ENCODE data around the gene MAPKAPK5. TPM values are rescaled to one million over a fixed set of nuclear protein-coding genes. Genes with fewer than 3 reads are reported as not detected.
"Not testable (repeated sequence)": the region's sequence is repeated elsewhere in the genome, so short reads cannot be mapped to it uniquely, and the experiment has no call there.

MAPKAPK5 gene
- polyA plus RNA-seq, 1 donor, result 32.1 TPM

DNA sequence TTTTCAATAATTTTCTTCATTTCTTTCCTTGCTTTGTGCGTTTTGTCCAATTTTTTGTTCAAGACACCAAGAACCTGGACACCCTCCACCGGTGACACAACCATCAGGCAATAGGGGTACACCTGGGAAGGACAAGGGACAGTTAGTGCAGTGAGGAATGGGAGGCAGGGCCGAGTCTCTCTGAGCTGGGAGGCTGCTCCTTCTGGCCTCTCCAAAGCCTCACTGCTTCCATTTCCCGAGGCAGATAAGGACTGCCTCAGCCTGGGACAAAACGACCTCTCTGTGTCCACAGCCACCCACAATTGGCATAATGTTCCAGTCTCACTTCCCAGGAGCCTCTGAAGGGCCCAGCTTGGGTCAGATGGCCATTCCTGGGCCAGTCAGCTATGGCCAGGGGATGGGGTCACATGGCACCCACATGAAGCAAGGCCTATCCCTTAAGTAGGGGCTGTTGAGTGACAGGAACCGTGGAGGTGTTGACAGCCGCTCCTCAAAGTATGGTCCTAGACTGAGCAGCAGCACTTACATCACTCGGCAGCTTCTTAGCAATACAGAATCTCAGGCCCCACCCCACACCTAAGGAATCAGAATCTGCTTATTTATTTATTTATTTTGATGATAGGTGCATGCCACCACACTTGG lies 13.6 kb upstream of the MAPKAPK5 start:
- no peak for DNase-seq (ENCODE audit: low read depth)

DNA sequence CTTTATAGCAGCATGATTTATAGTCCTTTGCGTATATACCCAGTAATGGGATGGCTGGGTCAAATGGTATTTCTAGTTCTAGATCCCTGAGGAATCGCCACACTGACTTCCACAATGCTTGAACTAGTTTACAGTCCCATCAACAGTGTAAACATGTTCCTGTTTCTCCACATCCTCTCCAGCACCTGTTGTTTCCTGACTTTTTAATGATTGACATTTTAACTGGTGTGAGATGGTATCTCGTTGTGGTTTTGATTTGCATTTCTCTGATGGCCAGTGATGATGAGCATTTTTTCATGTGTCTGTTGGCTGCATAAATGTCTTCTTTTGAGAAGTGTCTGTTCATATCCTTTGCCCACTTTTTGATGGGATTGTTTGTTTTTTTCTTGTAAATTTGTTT lies 12.4 kb upstream of the MAPKAPK5 start:
- not testable (repeated sequence) for DNase-seq (ENCODE audit: low read depth)

DNA sequence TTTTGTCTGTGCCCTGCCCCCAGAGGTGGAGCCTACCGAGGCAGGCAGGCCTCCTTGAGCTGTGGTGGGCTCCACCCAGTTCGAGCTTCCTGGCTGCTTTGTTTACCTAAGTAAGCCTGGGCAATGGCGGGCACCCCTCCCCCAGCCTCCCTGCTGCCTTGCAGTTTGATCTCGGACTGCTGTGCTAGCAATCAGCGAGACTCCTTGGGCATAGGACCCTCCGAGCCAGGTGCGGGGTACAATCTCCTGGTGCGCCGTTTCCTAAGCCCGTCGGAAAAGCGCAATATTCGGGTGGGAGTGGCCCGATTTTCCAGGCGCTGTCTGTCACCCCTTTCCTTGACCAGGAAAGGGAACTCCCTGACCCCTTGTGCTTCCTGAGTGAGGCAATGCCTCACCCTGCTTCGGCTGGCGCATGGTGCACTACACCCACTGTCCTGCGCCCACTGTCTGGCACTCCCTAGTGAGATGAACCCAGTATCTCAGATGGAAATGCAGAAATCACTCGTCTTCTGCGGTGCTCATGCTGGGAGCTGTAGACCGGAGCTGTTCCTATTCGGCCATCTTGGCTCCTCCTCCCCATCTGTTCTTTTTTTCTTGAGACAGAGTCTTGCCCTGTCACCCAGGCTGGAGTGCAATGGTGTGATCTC lies 7.2 kb upstream of the MAPKAPK5 start:
- not testable (repeated sequence) for DNase-seq (ENCODE audit: low read depth)

DNA sequence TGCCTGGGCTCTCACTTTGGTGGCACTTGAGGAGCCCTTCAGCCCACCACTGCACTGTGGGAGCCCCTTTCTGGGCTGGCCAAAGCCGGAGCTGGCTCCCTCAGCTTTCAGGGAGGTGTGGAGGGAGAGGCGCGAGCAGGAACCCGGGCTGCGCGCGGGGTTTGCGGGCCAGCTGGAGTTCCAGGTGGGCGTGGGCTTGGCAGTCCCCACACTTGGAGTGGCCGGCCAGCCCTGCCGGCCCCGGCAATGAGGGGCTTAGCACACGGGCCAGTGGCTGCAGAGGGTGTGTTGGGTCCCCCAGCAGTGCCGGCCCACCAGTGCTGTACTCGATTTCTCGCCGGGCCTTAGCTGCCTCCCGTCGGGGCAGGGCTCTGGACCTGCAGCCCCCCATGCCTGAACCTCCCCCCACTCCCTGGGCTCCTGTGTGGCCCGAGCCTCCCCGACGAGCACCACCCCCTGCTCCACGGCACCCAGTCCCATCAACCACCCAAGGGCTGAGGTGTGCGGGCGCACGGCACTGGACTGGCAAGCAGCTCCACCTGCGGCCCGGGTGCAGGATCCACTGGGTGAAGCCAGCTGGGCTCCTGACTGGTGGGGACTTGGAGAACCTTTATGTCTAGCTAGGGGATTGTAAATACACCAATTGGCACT lies 6.4 kb upstream of the MAPKAPK5 start:
- DNase-seq (ENCODE audit: low read depth), result not testable (repeated sequence)

DNA sequence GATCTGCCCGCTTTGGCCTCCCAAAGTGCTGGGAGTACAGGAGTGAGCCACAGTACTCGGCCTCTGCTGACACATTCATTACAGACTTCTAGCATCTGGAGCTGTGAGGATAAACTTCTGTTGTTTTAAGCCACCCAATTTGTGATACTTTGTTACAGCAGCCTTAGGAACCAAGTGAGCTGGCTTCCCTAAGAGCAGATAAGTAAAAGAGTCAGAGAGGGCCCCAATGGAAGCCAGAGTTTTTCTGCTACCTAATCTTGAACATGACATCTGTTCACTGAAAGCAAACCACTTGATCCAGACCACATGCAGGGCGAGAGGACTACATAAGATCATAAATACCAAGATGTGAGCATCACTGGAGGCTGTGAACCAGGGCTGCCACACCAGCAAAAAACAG lies 3.7 kb upstream of the MAPKAPK5 start:
- no peak for DNase-seq (ENCODE audit: low read depth)

DNA sequence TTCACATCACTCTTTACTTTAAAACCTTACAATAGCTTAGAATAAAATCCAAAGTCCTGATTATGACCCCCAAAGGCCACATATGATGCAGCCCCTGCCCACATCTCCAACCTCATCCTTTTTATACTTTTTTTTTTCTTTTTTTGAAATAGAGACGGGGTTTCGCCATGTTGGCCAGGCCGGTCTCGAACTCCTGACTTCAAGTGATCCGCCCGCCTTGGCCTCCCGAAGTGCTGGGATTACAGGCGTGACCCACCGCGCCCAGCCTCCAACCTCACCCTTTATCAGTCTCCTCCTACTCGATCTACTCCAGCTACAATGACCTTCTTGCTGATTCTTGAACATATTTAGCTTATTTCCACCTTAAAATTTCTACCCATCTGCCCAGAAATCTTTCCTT lies 1.2 kb upstream of the MAPKAPK5 start:
- no peak for DNase-seq (ENCODE audit: low read depth)

DNA sequence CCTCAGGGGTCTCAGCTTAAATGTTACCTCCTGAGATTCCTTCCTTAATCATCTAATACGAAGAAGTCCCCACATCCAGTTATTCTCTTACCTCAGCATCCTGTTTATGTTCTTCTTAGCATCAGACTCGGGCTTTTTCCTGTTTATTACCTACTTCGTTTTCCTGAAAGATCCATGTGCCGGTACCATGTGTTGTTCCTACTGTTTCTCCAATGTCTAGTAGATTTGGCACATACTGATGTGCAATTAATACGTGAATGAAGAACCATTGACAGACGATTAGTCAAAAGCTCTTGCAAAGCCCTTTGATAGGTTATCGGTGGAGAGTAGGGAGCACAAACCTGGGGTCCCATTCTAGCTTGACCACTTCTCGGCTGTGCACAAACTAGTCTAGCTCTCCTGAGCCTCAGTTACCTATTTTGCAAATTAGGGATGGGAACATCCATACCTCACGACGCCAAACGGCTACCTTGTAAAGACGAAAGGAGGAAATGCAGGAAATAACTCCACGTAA lies 735 bp upstream of the MAPKAPK5 start:
- no peak for DNase-seq (ENCODE audit: low read depth)

DNA sequence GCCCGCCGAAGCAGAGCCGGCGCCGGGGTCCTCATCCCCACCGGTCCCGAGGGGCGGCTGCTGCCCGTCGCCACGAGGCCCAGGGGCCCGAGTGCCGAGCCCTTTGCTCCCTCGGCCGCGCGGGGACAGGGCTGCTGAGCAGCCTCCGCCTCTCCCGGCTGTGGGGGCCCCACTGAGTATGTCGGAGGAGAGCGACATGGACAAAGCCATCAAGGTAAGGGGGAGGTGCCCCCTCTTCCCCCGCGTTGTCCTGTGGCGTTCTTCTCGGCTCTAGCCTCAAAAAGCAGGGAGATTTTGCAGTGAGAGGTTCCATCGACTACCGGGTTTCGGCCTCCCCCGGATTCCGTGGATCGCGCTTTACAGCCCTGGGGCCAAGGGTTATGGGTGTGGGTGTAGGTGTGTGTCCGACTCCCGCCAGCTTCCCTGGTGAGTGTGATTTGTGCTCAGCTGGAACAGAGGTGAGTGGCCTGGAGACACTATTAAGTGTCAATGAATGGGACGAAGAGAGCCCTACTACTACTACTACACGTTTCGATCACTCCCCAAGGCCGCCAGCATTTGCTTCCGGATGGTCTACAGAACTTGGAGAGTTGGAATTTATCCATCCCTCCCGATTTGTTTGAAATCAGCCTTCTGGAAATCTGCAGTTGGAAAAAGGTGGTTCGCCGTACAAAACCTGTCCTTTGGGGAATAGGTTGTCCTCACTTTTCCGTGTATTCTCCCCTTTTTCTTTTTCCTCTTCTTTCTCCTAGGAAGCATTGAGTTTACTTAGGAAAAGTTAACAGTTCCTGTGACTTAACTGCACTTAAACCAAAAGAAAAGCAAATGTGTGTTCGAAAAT lies 748 bp downstream of the MAPKAPK5 start:
- no peak for DNase-seq (ENCODE audit: low read depth)

DNA sequence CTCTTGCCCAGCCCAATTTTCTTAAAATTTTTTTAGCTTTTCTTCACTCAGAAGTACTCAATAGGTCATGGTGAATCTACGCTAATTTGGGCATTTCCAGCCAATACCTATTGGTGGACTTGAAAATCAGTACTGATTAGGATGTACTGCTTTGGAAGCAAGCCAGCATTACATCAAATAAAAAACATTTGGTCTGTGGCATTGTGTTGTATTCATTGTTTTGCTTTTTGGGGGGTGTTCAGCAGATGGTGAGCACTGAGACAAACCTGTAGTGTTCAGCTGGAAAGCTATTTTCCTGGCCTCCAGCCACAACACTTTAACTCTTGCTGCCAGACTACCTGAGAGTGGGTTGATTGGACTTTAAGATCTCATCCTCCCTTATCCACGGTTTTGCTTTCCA lies 4.0 kb downstream of the MAPKAPK5 start:
- no peak for DNase-seq (ENCODE audit: low read depth)

DNA sequence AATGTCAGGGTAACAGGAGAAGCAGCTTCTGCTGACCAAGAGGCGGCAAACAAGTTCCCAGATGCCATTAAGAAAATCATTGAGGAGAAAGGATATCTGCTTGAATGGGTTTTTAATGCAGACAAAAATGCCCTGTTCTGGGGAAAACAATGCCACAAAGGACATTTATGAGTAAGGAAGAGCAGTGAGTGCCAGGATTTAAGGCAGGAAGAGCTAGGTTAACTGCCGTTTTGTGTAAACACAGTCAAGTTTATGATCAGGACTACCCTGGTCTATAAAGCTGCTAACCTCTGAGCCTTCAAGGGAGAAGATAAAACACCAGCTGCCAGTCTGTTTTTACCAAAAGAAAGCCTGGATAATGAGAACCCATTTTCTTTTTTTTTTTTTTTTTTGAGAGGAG lies 8.5 kb downstream of the MAPKAPK5 start:
- DNase-seq (ENCODE audit: low read depth), result no peak

DNA sequence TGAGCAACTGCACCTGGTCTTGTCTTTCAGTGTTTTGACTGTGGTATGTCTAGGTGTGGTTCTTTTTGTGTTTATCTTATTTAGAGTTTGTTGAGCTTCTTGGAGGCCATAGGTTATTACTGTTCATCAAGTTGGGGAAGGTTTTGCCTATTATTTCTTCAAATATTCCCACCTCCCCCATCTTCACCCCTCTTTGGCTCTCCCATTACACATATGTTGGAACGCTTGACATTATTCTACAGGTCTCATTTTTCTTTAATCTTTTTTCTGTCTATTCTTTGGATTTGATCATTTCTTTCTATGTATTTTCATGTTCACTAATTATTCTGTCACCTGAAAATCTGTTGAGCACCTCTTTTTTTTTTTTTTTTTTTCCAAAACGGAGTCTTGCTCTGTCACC lies 16.2 kb downstream of the MAPKAPK5 start:
- DNase-seq (ENCODE audit: low read depth), result no peak

DNA sequence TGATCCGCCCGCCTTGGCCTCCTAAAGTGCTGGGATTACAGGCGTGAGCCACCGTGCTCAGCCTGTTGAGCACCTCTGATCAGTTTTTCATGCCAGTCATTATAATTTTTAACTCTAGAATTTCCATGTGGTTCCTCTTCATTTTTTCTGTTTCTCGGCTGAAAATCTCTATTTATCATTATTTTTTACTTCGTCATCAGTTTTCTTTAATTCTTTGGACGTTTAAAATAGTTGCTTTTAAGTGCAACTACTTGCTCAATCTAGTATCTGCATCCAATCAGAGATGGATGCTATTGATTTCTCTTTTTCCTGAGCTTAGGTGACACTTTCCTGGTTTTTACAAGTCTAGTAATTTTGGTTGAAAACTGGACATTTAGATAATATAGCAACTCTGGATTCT lies 16.8 kb downstream of the MAPKAPK5 start:
- no peak for DNase-seq (ENCODE audit: low read depth)

DNA sequence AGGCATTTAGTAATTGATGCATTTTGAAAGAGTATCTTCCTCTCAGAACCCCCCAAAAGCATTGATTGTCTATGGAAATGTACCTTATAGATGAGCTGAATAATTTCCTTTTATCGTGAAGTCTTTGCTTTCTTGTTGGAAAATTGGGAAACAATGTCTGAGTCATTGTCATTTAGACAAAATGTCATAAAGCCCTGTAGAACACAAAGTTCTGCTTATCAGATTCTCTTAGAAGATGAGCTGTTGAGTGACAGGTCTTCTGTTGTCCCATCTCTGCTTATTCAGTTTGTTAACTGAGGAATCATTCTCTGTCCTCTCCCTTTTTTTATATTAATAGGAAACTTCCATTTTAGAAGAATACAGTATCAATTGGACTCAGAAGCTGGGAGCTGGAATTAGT lies 22.9 kb downstream of the MAPKAPK5 start:
- no peak for DNase-seq (ENCODE audit: low read depth)

DNA sequence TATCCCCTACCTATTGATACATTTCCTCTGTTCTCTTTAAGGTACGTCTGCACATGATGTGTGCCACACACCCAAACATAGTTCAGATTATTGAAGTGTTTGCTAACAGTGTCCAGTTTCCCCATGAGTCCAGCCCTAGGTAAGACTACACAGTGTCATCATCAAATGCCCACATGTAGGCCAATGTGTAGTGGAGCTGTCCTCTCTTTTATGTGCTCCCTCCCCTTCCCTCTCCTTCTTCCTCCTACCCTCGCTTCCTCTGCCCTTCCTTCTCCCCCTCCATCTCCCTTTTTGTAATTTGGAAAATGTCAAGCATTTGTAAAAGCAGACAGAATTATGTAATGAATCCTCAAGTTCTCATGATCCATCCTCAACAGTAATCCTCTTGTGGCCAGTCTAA lies 25.5 kb downstream of the MAPKAPK5 start:
- DNase-seq (ENCODE audit: low read depth), result no peak

DNA sequence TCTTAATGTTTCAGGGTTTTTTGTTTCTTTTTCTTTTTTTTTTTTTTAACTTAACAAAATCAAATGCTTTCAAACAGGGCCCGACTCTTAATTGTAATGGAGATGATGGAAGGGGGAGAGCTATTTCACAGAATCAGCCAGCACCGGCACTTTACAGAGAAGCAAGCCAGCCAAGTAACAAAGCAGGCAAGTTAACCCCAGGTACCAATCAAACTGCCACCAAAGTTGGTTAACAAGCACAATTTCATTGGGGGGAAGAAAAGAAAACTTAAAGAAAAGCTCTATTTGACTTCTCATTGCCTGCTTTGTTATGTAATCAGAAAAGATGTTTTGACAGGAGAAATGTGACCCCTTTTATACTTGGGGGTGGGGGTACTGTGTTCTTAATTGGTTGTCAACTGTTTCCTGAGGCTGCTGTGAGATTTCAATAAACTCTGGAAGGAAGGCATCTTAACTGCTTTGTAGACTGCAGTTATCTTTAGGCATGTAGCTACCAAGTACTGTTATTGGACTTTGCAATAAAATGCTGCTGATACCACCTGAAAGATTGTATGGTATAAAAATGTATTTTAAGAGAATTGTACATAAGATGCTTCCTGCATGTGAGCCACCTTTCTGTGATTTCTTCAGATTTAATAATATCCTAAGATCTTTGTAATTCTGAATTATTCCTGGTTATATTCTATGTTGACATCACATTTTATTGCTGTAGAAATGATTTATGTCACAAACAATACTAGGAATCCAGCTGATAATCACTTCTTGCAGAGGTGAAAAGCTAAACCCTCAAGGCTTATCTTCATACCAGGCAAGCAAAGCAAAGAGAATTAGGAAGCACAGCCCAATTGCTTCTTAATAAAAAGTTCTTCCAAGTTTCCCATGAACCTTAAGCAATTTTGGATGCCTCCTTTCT lies 26.9 kb downstream of the MAPKAPK5 start:
- no peak for DNase-seq (ENCODE audit: low read depth)

DNA sequence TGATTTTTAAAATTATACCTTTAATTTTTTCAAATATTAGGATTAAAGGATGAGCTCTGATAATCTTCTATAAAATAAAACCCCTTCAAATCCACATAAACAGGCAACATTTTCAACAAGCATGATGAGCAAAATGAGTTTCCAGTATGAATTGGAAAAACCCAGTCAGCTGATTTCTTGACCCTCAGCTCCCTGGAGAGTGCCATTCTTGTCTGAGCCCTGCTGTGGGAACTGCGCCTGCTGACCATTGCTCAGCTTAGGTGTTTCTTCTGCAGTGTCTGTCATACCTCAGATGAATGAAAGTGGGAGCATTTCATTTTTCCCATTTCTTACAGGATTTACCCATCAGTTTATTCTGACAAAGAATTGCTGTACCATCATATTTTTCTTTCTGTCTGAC lies 27.6 kb downstream of the MAPKAPK5 start:
- no peak for DNase-seq (ENCODE audit: low read depth)

DNA sequence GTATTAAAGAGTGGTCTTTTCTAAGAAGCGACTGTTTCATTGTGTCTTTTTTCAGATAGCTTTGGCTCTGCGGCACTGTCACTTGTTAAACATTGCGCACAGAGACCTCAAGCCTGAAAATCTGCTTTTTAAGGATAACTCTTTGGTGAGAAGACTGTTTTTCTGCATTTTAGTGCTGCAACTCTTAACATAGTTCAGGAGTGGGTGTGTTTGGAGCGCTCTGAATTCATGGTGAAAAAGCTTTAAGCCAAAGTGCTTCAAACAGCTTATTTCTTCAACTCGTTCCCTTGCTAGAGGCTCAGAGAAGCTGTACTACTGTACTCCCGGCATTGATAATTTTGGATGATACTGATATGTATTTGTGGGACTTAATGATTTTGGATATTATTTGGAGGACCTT lies 28.2 kb downstream of the MAPKAPK5 start:
- DNase-seq (ENCODE audit: low read depth), result no peak

DNA sequence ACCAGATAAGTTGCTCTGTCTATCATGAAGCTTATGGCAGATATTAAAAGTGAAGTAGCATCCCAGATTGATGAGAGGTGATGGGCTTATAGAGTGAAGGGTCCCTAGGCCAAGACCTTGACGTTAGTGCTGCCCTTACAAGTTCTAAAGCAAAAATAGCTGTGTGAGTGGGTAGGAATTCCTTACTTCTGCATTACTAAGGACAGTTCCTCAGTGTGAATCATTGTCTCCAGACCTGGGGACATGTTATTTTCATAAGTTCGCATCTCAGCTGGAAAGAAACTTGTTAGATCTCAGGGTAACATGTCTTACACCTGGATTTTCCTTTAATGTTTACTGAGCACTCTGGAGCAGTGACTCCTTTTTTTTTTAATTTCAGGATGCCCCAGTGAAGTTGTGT lies 28.7 kb downstream of the MAPKAPK5 start:
- DNase-seq (ENCODE audit: low read depth), result no peak

DNA sequence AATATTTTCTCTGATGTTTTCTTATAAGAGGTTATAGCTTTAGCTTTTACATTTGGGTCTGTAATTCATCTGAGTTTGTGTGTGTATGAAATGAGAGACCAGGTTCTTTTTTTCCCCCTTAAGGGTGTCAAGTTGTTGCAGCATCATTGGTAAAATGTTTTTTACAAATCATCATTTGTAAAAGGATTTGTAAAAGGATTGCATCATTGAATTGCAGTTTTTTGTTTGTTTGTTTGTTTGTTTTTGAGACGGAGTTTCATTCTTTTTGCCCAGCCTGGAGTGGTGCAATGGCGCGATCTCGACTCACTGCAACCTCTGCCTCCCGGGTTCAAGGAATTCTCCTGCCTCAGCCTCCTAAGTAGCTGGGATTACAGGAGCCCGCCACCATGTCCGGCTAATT lies 31.1 kb downstream of the MAPKAPK5 start:
- DNase-seq (ENCODE audit: low read depth), result no peak

DNA sequence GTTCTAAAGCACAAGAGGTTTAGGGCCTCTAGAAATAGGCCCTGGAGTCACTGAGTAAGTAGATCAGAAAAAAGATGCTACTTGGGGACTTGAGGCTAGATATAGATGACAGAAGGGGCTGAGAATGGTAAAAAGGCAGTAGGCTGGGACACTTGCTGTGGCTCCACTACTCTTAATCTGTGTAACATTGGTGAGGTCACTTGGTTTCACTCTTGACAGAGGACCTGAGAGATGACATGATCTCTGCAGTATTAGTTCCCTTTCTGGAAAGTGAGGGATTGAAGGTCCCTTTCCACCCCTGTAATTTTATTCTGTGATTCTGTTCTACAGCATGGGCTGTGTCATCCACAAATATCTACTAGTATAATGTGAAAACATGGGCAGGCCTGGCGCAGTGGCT lies 39.7 kb downstream of the MAPKAPK5 start:
- no peak for DNase-seq (ENCODE audit: low read depth)
